Stimulated activated naive B cell treated with anti-CD40 and anti-IgM and Interleukin-4, amounts not matched to agents 10 μg/mL and 1 μg/mL and 100 μg/mL, for 72 hours (primary cell): ENCODE data around the gene SLC7A5.
A peak's percentile ranks its signal among the peaks of the same experiment; 100 is the strongest.

Experiments used
- ATAC-seq, 2 donors: fragments of 150-1000 bp; cut with Tn5 transposase; replicated peaks; 2 replicates each; pipeline ENCODE4 v1.10.0; 2021; ENCODE audit warnings: moderate library complexity in 1 of 2
- DNase-seq: peaks from one replicate; pipeline ENCODE4 v3.0.0; 2021
- H3K27ac Mint-ChIP-seq: one replicate; pipeline ENCODE4 v1.8.0; 2022; ENCODE audit warnings: mild to moderate bottlenecking, mixed read lengths
- H3K27me3 Mint-ChIP-seq, 2 donors: one replicate each; pipeline ENCODE4 v1.8.0; 2022; ENCODE audit warnings: mixed read lengths in 2 of 2
- H3K36me3 Mint-ChIP-seq, 2 donors: one replicate each; pipeline ENCODE4 v1.8.0; 2022; ENCODE audit warnings: mixed read lengths in 2 of 2, mild to moderate bottlenecking in 1 of 2
- H3K4me1 Mint-ChIP-seq, 2 donors: one replicate each; pipeline ENCODE4 v1.8.0; 2022; ENCODE audit warnings: mixed read lengths in 2 of 2, mild to moderate bottlenecking in 1 of 2
- H3K4me3 Mint-ChIP-seq, 2 donors: one replicate each; pipeline ENCODE4 v1.8.0; 2022; ENCODE audit warnings: mild to moderate bottlenecking in 2 of 2, mixed read lengths in 2 of 2, moderate library complexity in 1 of 2
- H3K9me3 Mint-ChIP-seq, 2 donors: one replicate each; pipeline ENCODE4 v1.8.0; 2022; ENCODE audit warnings: mixed read lengths in 2 of 2, mild to moderate bottlenecking in 1 of 2

SLC7A5 gene

GRCh38 chr16:87839542-87840270 is 29.6 kb downstream of the SLC7A5 start:
- ATAC-seq (no peak), DNase-seq (no peak)
- H3K36me3 Mint-ChIP-seq: peaks cover 44 to 47% of the 10 kb centered on the region in 2 donors
- no peak overlapping the region for H3K4me3 Mint-ChIP-seq
- no peaks in the 10 kb centered on the region for H3K9me3 Mint-ChIP-seq
- H3K27me3 Mint-ChIP-seq: no peaks in the 10 kb centered on the region
- H3K27ac Mint-ChIP-seq: no peak overlapping the region
- peaks cover 12 to 24% of the 10 kb centered on the region in 2 donors for H3K4me1 Mint-ChIP-seq

- no peak overlapping the region for H3K27ac Mint-ChIP-seq
- H3K4me3 Mint-ChIP-seq: no peak overlapping the region
- DNase-seq (no peak), ATAC-seq (no peak)
- no peaks in the 10 kb centered on the region for H3K9me3 Mint-ChIP-seq
- peaks cover 47 to 50% of the 10 kb centered on the region in 2 donors for H3K36me3 Mint-ChIP-seq
- peaks cover 14 to 20% of the 10 kb centered on the region in 2 donors for H3K4me1 Mint-ChIP-seq
- no peaks in the 10 kb centered on the region for H3K27me3 Mint-ChIP-seq
These were observed 30.4 kb downstream of the SLC7A5 start for GRCh38 chr16:87838643-87839541.

- no peak overlapping the region for H3K27ac Mint-ChIP-seq
- DNase-seq (no peak), ATAC-seq (no peak)
- H3K4me3 Mint-ChIP-seq: no peak overlapping the region
- no peaks in the 10 kb centered on the region for H3K9me3 Mint-ChIP-seq
- peaks cover 40 to 46% of the 10 kb centered on the region in 2 donors for H3K36me3 Mint-ChIP-seq
- peaks cover 13 to 17% of the 10 kb centered on the region in 2 donors for H3K4me1 Mint-ChIP-seq
- no peaks in the 10 kb centered on the region for H3K27me3 Mint-ChIP-seq
These were observed 31.5 kb downstream of the SLC7A5 start for GRCh38 chr16:87837627-87838289.

GRCh38 chr16:87836844-87837581 is 32.3 kb downstream of the SLC7A5 start:
- H3K4me3 Mint-ChIP-seq: no peak overlapping the region
- no peak for DNase-seq
- H3K4me1 Mint-ChIP-seq: peaks cover 11 to 19% of the 10 kb centered on the region in 2 donors
- no peaks in the 10 kb centered on the region for H3K9me3 Mint-ChIP-seq
- H3K36me3 Mint-ChIP-seq: peaks cover 39 to 46% of the 10 kb centered on the region in 2 donors
- ATAC-seq: no peak
- no peaks in the 10 kb centered on the region for H3K27me3 Mint-ChIP-seq
- no peak overlapping the region for H3K27ac Mint-ChIP-seq

- H3K27ac Mint-ChIP-seq: no peak overlapping the region
These were observed 32.9 kb downstream of the SLC7A5 start for GRCh38 chr16:87836346-87836843.

GRCh38 chr16:87835882-87836331 is 33.4 kb downstream of the SLC7A5 start:
- DNase-seq: no peak
- peaks cover 45 to 55% of the 10 kb centered on the region in 2 donors for H3K36me3 Mint-ChIP-seq
- H3K9me3 Mint-ChIP-seq: no peaks in the 10 kb centered on the region
- H3K27ac Mint-ChIP-seq: no peak overlapping the region
- no peaks in the 10 kb centered on the region for H3K27me3 Mint-ChIP-seq
- no peak for ATAC-seq
- no peak overlapping the region for H3K4me3 Mint-ChIP-seq
- H3K4me1 Mint-ChIP-seq: peaks cover 16 to 30% of the 10 kb centered on the region in 2 donors

More at GRCh38 chr16:87836346-87836843, 32.9 kb downstream of the SLC7A5 start:
- Mint-ChIP-seq H3K9me3 (no peaks in the 10 kb centered on the region), H3K4me3 (no peak overlapping the region), H3K4me1 (peaks cover 13 to 25% of the 10 kb centered on the region in 2 donors), H3K36me3 (peaks cover 40 to 50% of the 10 kb centered on the region in 2 donors), H3K27me3 (no peaks in the 10 kb centered on the region)
- DNase-seq (no peak), ATAC-seq (no peak)

GRCh38 chr16:87834668-87835473 is 34.4 kb downstream of the SLC7A5 start:
- DNase-seq (no peak), ATAC-seq (no peak)
- Mint-ChIP-seq H3K36me3 (peaks cover 55 to 61% of the 10 kb centered on the region in 2 donors), H3K4me3 (no peak overlapping the region), H3K27me3 (no peaks in the 10 kb centered on the region), H3K27ac (no peak overlapping the region), H3K4me1 (peaks cover 27 to 40% of the 10 kb centered on the region in 2 donors), H3K9me3 (no peaks in the 10 kb centered on the region)

- ATAC-seq (no peak), DNase-seq (no peak)
- peaks cover 52 to 59% of the 10 kb centered on the region in 2 donors for H3K36me3 Mint-ChIP-seq
- H3K27me3 Mint-ChIP-seq: no peaks in the 10 kb centered on the region
- no peaks in the 10 kb centered on the region for H3K9me3 Mint-ChIP-seq
- peaks cover 30 to 48% of the 10 kb centered on the region in 2 donors for H3K4me1 Mint-ChIP-seq
- H3K4me3 Mint-ChIP-seq: no peak overlapping the region
- H3K27ac Mint-ChIP-seq: peak overlapping the region; percentile 47
These were observed 35.2 kb downstream of the SLC7A5 start for GRCh38 chr16:87834005-87834667.

GRCh38 chr16:87833548-87833947 is 35.8 kb downstream of the SLC7A5 start:
- H3K9me3 Mint-ChIP-seq: no peaks in the 10 kb centered on the region
- H3K27ac Mint-ChIP-seq: peak overlapping the region; percentile 65
- peaks cover 32 to 53% of the 10 kb centered on the region in 2 donors for H3K4me1 Mint-ChIP-seq
- no peak for ATAC-seq
- no peak for DNase-seq
- peaks cover 49 to 59% of the 10 kb centered on the region in 2 donors for H3K36me3 Mint-ChIP-seq
- H3K4me3 Mint-ChIP-seq: peak overlapping the region in 1 of 2 donors; percentile 22
- H3K27me3 Mint-ChIP-seq: no peaks in the 10 kb centered on the region

GRCh38 chr16:87832741-87833502 is 36.4 kb downstream of the SLC7A5 start:
- peak overlapping the region; percentile 10 to 22 for H3K4me3 Mint-ChIP-seq
- peak overlapping the region; percentile 87 for H3K27ac Mint-ChIP-seq
- no peaks in the 10 kb centered on the region for H3K9me3 Mint-ChIP-seq
- peaks cover 51 to 61% of the 10 kb centered on the region in 2 donors for H3K36me3 Mint-ChIP-seq
- H3K27me3 Mint-ChIP-seq: no peaks in the 10 kb centered on the region
- H3K4me1 Mint-ChIP-seq: peaks cover 32 to 58% of the 10 kb centered on the region in 2 donors
- DNase-seq (peak; percentile 63), ATAC-seq (peak; percentile 79)

- Mint-ChIP-seq H3K4me1 (peaks cover 32 to 60% of the 10 kb centered on the region in 2 donors), H3K27ac (no peak overlapping the region), H3K4me3 (no peak overlapping the region), H3K27me3 (no peaks in the 10 kb centered on the region), H3K36me3 (peaks cover 45 to 56% of the 10 kb centered on the region in 2 donors), H3K9me3 (no peaks in the 10 kb centered on the region)
- no peak for ATAC-seq
- no peak for DNase-seq
These were observed 37.2 kb downstream of the SLC7A5 start for GRCh38 chr16:87832137-87832527.
